ENCODE measurements around the gene SLC38A6.
A peak's percentile ranks its signal among the peaks of the same experiment; 100 is the strongest.

SLC38A6 gene

DNA sequence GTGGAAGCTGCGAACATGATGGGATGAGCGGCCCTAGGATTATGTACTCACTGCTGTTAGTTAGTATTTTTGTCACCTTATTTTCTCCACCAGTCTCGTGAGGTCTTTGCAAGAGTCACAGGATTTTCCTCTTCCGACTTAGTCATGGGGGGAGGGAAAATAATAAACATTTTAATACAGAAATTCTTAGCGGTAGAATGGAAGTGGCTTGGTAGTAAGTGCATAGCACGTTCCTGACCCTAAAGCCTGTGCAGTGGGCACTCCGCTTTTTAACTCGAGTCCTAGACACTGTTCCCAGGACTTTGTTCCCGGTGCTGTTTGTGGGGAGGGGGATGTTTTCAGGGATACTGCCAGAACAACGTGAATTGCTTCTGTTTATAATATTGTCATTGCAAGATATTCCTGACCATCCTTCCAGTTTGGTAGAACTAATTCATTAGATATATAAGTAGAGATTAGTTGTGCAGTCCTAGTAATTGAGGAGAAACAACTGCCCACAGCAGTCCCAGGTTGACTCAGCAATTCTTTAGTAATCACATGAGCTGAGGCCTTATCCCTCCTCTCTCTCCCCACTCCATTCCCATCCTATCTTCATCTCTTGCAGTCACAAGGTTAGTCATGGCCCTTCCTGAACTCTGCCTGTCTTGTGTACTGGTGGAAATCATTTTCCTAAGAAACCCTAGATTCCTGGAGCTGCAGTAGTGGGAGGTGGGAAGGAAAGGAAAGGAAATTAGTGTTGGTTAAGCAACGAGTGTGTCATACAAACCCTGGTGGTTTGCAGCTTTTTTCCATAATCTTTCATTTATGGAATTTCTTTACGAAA, 799 bp downstream of the SLC38A6 start:
- peak; percentile 78 for DNase-seq (ENCODE audit: low spot score)

DNA sequence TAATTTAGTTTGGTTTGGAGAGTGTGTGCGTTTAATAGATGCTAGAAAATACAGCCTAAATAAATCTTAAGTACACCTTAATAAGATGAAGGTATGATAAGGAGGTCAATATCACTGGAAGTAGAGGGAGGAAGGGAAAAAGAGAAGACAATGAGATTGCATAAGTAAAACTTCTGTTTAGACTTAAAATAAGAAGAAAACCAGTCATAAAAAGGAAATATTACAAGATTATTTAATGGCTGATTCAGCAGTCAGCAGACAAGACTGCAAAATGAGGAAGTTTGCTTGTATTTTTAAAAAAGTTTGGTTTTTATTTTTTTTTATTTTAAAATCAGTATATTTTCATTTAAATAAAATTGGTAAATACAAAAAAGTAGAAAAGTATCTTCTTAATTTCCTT, 3.2 kb downstream of the SLC38A6 start:
- DNase-seq (ENCODE audit: low spot score), result no peak

DNA sequence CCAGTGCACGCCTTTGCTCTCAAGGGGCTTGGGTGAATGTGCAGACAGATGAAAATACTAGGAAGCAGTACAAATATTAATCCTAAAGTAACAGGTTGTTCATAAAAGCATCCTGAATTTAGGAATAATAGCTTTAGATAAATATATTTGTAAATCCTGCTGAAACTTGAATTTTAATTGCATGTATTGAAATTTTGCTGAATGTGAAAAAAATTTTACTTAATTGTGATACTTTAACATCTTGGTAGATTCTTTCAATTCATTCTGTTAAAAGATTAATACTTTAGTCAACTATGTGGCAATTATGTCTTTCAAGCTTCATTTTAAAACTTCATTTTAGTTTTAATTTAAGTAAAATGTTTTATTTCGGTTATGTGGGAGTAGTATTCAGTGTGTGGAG, 5.5 kb downstream of the SLC38A6 start:
- no peak for DNase-seq (ENCODE audit: low spot score)

DNA sequence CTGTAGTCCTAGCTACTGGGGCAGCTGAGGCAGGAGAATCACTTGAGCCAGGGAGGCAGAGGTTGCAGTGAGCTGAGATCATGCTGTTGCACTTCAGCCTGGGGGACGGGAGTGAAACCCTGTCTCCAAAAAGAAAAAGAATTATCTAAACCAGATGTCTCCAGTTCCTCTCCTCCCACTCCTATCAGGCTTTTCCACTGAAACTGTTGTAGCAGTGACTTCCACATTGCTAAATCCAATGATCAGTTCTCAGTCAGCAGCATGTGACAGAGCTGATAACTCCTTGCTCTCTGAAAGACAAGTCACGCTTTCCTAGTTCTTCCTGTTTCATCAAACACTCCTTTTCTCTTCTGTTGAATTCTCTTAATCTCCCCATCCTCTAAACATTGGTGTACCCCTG, 8.6 kb downstream of the SLC38A6 start:
- peak; percentile 21 for DNase-seq (ENCODE audit: low spot score)

DNA sequence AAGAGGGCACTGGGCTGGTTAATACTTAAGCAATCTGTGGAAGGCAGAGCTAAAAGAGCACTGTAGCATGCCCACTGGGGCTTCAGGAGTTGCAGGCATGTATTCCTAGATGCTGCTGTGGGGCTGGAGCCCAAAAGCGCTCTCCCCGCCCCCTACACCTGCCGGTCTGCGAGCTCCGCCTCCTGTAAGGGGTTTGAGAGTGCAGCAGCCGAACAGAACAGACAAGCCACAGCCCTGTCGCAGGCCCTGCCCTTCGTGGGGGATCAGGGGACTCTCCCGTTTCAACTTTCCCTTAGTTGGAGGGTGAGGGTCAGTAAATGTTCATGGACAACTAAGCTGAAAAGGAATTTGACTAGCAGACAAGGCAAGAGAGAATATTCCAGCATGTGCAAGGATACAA, 17.6 kb downstream of the SLC38A6 start:
- no peak for DNase-seq (ENCODE audit: low spot score)

DNA sequence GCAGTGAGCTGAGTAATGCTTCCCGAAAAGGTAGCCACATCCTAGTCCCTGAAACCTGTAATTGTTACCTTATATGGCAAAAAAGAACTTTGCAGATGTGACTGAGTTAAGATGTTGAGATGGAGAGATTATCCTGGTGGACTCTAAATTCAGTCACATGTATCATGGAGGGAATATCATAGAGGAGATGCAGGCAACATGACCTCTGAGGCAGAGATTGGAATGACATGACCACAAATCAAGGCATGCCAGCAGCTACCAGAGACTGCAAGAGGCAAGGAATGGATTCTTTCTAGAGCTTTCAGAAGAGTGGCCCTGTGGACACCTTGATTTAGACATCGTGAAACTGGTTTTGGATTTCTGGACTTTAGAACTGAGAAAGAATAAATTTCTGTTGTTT, 18.5 kb downstream of the SLC38A6 start:
- DNase-seq (ENCODE audit: low spot score), result no peak

DNA sequence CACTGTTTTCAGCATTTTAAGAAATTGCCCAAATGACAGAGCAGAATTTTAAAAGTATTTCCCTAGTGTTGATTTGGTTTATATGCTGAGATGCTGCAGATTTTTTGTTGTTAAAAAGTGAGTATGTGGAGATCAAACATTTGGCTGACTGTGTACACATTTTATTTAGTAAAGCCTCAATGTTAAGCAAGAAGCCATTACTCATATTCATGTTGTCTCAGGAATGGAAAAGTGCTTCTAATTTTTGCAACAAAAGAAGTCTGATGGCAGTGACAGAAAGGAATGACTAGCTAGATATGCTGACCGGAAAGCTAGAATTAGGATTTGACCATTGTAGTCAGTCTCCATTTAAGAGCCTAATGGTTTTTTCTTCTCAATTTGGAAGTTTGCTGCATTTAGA, 22.5 kb downstream of the SLC38A6 start:
- no peak for DNase-seq (ENCODE audit: low spot score)

DNA sequence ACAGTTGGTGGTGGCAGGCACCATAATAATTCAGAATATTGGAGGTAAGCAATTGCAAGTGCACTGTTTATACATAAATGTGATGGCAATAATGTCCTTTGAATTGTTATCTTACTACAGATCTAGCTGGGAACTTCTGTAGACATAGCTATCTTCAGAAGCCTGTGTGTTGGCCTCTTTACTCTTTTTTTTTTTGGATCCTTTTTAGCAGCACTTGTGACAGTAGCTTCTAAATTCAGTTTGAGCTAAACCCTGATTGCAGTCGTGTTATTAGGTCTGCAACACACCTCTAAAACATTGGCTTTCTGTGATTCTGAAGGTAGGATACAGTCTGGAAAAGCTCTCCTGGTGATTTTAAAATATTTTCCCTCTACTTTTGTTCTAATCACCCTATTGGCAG, 38.5 kb downstream of the SLC38A6 start:
- no peak for DNase-seq (ENCODE audit: low spot score)

DNA sequence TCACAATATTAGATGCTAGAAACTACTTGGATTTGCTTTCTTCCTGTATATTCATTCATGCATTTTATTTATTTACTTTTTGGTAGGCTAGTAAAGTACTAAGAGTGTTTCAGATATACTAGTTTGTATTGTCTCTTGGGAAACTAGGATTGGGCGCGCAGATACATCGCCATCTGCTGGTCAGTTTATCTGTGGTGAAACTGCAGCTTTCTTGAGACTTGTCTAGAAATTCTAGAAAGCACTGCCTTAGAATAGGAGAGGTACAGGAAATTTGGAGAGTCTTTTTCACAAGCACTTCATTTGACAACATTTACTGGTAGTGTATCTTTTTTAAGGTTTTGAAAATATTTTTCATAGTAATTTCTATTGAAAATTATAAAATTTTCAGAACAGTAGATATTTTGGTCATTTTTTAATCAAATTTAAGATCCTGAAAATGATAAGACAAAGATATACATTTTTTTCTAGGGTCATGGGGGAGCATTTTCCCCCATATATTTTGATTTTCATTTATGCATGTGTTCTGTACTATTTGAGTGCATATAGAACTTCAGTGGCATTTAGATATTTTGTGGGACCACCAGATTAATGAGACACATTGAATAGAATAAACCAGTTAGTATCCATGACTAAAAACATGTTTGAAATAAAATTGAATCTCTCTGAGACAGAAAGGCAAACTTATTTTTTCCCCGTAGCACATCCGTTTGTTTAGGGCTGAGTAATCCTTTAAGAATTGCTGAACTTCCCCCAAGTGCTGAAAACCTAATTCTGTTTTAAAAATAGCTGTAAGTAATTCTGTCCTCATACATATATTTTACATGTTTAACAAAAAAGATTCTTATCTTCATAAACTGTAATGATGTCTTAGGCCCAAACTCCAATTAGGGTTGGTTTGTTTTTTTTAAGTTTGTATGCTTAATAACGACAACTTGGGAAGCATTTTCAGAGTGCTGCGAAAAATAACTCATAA, 44.5 kb downstream of the SLC38A6 start:
- peak; percentile 73 for DNase-seq (ENCODE audit: low spot score)

DNA sequence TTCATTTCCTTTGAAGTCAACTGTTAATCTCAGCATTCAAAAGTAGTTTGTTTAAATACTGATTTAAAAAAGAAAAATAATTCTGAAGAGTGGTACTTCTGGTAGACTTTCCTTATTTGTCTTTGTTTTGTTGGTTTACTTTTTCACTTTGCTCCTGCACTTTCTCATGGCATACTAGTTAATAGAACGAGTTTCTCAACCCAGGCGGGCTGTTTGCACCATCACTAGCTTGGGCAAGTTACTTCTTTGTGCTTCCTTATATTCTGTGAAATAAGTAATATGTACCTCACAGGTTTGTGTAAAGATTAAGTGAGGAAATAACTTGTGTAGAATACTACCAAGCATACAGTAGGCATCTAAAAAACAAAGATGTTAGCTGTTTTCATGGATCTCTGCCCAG, 45.5 kb downstream of the SLC38A6 start:
- no peak for DNase-seq (ENCODE audit: low spot score)

DNA sequence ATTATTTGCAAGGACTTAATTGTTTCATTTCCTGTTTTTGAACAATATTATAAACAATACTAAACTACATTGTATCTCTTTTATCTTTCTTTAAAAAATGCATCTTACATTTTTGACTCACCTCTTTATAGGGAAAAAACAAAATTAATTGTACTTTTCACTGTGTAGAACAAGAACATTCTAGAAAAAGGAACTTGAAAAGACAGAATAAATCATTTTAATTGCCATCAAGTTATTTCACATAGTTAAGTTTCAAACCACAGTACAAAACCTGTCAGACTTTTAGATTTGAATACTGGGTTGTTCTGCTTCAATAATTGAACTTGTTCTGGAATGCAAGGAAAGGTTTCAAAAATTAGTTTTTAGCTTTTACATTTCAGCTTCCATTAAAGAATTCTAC, 50.0 kb downstream of the SLC38A6 start:
- no peak for DNase-seq (ENCODE audit: low spot score)

DNA sequence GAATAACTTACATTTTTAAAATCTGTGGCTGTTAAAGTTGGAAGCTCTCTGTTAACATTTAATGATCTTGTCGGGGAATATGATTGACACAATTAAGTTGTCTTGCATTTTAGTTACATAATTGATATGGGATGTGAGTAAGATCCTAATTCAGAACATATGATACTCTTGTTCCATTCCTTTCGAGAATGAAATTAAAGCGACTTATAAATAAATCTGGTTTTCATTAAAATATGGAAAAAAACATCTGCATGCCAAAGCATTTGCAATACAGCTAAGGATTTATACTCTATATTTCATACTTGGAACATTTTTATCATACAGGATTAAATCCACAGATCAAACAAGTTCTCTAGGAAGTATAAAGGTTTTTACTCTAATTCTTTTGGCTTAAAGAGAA, 52.0 kb downstream of the SLC38A6 start:
- DNase-seq (ENCODE audit: low spot score), result no peak

DNA sequence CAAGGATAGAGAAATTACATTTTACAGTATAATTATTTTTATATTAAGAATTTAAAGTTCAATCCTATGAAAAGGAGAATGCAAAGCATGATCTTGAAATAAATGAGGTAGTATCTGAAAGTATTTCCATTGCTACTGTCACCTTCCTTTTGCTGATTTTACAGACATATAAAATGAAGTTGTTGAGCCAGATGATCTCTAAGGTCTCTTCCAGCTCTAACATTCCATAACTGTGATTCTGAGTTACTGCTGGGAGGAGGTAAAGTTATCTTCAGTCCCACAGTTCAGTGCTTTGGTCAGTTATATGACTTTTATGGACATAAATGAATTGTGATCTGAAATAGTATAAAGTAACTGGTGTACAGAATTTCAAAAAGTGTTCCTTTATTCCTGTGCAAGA, 52.8 kb downstream of the SLC38A6 start:
- DNase-seq (ENCODE audit: low spot score), result no peak

DNA sequence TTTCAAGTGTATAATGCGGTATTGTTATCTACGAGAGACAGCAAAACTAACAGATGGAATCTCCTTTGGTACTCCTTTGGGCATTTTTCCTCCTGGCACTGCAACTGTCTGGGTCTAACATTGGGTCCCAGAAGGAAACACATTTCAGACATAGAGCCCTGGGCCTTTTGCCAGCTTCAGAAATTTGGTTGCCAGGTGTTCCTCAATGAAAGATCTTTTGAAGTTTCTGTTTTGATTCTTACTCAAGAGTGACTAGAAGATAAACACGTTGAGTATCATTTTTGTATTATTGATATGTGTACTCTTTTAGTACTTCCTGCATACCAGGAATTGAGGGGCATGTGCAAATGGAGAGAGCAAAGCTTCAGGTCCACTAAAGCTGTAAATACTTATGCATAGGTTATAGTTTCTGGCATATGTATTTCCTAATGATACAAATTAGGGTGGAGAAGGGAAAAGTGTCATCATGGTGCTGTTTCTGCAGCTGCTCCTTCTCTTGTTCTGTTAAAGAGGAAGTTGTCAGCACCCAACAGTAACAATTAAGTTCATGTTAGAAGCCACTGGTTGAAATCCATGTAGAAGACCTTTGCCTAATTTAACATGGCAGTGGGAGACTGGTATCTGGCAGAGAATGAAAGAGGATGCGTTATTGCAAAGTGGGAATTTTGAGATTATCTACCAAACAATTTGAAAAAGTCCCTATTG, 53.5 kb downstream of the SLC38A6 start:
- DNase-seq (ENCODE audit: low spot score), result no peak

DNA sequence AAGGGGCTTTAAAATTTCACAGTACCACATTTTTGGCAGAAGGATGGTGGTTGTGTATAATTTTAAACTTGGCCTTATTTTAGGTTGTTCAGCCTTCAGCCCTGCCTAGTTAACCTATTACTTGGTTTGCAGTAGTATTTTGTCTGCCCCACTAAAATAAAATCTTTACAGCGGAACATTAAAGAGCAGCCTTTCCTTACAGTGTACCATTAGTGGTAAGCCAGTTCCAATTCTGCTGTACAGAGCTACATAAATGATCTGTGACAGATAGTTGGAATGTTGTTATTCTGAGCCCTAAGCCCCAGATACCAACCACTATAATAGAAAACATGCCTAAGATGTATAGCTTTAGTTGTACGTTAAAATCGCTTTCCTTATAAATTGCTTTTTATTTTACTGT, 56.2 kb downstream of the SLC38A6 start:
- no peak for DNase-seq (ENCODE audit: low spot score)

DNA sequence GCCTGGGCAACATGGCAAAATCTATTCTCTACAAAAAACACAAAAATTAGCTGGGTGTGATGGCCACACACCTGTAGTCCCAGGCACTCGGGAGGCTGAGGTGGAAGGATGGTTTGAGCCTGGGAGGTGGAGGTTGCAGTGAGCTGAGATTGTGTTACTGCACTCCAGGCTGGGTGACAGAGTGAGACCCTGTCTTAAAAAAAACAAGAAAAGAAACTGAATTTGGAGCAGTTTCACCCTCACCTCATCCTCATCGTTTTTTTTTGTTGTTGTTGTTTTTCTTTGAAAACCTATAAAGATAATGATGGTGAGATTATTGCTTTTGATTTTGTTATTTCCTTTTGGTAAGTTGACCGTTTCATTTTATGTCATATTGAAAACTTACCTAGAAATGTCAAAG, 60.7 kb downstream of the SLC38A6 start:
- no peak for DNase-seq (ENCODE audit: low spot score)

DNA sequence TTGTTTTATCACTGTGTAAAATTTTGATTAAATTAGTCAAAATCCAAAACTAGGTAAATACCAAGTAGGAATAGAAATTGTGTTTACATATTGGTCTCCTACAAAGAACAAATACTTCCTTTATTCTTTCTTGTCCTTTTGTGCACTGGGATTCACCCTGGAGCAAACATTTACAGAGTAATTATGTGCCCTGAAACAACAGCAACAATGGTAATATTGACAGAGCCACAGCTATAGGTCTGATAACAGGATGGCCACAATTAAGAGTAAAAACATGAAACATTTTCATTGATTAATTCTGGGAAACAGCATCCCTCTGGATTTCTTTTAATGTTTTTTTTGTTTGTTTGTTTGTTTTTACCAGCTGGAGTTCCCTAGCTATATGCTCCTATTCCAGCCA, 61.2 kb downstream of the SLC38A6 start:
- DNase-seq (ENCODE audit: low spot score), result no peak

DNA sequence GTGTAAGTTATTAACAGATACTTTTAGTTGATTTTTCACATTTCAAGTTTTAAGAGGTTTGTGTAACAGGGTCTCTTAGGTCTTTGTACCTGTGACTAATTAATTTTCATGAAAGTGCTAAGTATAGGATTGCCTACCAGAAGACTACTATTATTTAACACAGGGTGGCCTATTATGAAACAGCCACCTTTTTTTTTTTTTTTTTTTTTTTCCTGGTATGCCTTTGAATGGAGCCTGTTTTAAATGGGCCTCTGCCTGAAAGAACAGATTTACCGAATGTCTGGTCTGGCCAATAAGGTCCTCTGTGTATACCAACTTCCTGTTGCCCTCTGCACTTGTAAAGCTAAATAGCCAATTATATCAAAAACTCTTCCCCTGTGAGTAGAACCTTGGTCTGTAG, 62.5 kb downstream of the SLC38A6 start:
- DNase-seq (ENCODE audit: low spot score), result no peak

DNA sequence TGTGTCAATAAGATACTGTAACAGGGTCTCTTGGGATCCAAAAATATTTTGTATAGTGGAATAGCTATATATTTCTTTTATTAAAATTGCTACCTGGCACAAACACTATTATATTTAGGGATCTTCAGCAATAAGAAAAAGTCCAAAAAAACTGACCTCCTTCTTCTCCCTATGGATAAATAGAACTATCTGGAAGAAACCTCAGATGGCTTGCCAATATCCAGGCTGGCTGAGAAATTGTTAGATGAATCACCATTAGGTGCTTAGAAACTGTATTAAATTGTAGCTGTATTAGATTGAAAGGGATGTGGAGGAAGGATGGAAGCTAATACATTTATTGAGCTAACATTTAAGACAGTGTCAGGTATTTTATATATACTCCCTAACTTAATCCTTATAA, 66.0 kb downstream of the SLC38A6 start:
- DNase-seq (ENCODE audit: low spot score), result no peak

DNA sequence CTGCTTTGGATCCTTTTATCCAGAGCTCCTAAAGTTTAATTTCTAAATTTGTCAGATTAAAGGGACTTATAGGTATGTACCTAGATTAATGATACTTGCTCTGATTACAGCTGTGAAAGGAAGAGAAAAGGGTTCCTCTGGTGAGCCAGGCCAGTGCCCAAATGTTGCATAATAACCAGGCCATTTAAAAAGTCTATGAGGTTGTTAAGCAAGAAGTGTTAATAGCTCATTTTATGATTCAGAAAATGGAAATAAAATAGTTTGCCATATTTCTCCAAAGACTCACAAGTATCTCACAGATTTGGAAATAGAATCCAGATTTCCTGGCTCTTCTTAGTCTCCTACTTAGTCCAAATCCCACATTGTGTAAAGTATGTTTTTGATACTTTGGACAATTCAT, 67.6 kb downstream of the SLC38A6 start:
- DNase-seq (ENCODE audit: low spot score), result no peak

DNA sequence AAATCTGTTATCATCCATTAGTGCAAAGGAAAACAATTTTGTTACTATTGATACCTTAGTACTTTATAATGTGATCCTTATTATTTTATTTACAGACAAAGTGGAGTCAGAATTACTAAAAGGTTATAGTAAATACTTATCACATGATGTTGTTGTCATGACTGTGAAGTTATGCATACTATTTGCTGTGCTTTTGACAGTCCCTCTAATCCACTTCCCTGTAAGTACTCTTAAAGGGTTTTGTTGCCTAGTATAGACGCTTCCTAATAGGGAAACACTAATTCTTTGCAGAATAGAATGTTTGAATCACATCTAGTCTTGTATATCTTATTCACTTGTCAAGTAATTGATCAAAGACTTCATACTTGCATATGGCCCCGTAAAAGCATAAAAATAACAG, 69.4 kb downstream of the SLC38A6 start:
- no peak for DNase-seq (ENCODE audit: low spot score)

DNA sequence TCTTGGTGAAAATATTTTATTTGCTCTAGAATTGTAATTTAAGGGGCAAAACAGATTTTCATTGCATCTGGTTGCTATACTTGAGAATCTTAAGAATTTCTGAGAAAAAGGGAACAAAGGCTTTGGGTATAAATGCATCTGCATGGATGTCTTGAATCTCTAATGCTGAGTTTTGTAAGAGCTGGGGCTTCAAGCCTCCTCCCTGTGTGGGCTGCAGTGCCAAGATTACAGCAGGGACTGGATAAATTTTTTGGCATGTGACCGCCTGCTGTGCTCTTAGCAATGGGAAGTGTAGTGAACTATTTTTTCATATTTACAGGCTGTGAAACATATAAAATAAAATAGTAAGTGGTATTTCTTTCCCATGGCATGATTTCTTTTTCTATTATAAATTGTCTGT, 70.0 kb downstream of the SLC38A6 start:
- no peak for DNase-seq (ENCODE audit: low spot score)

DNA sequence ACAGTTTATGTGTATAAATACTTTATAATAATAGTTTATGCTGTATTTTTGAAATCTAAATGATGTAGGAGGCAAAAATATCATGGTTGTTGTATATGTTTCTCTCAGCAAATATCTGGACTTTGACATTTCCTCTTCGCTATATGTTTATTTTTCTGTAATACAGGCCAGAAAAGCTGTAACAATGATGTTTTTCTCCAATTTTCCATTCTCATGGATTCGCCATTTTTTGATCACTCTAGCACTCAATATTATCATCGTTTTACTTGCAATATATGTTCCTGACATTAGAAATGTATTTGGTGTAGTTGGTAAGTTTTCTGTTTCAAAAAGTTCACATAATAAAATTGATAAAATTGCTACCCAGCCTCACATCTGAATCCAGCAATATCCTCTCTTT, 70.6 kb downstream of the SLC38A6 start:
- DNase-seq (ENCODE audit: low spot score), result no peak
